Activated naive CD4-positive, alpha-beta T cell treated with anti-CD3 and anti-CD28 coated beads for 36 hours (primary cell): ENCODE results near the gene TAF5L. TPM values are rescaled to one million over a fixed set of nuclear protein-coding genes. Genes with fewer than 3 reads are reported as not detected.

Experiments
- total RNA-seq, 2 experiments: library from RNA; stranded (reverse); gene quantifications; one replicate each; pipeline ENCODE4 v1.2.3, GENCODE V29; 2021

TAF5L gene
- total RNA-seq, 2 experiments from 2014 or later: 10.3 TPM

Other genes starting within 250 kb of the TAF5L start
- gene ACTA1, start 192.0 kb downstream of the TAF5L start, total RNA-seq: not detected
- gene NUP133, start 117.8 kb downstream of the TAF5L start, total RNA-seq: 10 to 100 TPM; 53.9 to 57.2 TPM
- 10 to 100 TPM; 18.9 to 19.1 TPM for gene ABCB10, start 67.4 kb downstream of the TAF5L start, total RNA-seq
- 10 to 100 TPM in 1 of 2 experiments, 1 to 10 TPM in 1; 9.5 to 10.0 TPM for gene URB2, start 125 bp upstream of the TAF5L start, total RNA-seq